K562 (cell line): Measurements from ENCODE around the gene FOXD2. TPM values are rescaled to one million over a fixed set of nuclear protein-coding genes. Genes with fewer than 3 reads are reported as not detected.
A peak's percentile ranks its signal among the peaks of the same experiment; 100 is the strongest.

Experiments used
- BMI1 ChIP-seq: fragments of 150-350 bp; IDR thresholded peaks from 2 replicates; pipeline ENCODE4 v1.6.1; 2014; ENCODE audit warnings: low read length
- BRCA1 ChIP-seq, 2 experiments: fragments of 450-650 bp in 1 of 2; sonication (generic) in 1 of 2; formaldehyde crosslinking in 1 of 2; IDR thresholded peaks; 2 replicates each; pipeline versions ENCODE4 v1.5.0 to v1.6.1; 2017 to 2020; ENCODE audit warnings: mild to moderate bottlenecking in 1 of 2, missing genetic modification reagents in 1 of 2
- C11orf30 ChIP-seq: fragments of 450-650 bp; IDR thresholded peaks from 2 replicates; pipeline ENCODE4 v1.6.1; 2016; ENCODE audit warnings: low read depth, mild to moderate bottlenecking
- FOS ChIP-seq: IDR thresholded peaks from 3 replicates; pipeline ENCODE4 v1.6.1; 2011; ENCODE audit not compliant: insufficient read length; ENCODE audit errors: extremely low read depth
- FOXK1 ChIP-seq: sonication (generic); formaldehyde crosslinking; IDR thresholded peaks from 2 replicates; pipeline ENCODE4 v1.8.0; 2022; ENCODE audit warnings: missing genetic modification reagents, mild to moderate bottlenecking, borderline replicate concordance
- FOXM1 ChIP-seq, 2 experiments: fragments of 450-650 bp in 1 of 2; sonication (generic) in 1 of 2; formaldehyde crosslinking in 1 of 2; IDR thresholded peaks; 2 replicates each; pipeline versions ENCODE4 v1.6.1 to v1.9.0; 2017 to 2022; ENCODE audit warnings: low read depth in 2 of 2, mild to moderate bottlenecking in 2 of 2, missing genetic modification reagents in 1 of 2, moderate library complexity in 1 of 2
- HDGF ChIP-seq: fragments of 450-650 bp; IDR thresholded peaks from 2 replicates; pipeline ENCODE4 v1.6.1; 2016
- HIVEP1 ChIP-seq: fragments of 250-450 bp; sonication (Bioruptor Pico); IDR thresholded peaks from 2 replicates; pipeline ENCODE4 v1.4.0; 2020; ENCODE audit warnings: mild to moderate bottlenecking
- KDM5B ChIP-seq: fragments of 200-600 bp; sonication (generic); IDR thresholded peaks from 2 replicates; pipeline ENCODE4 v1.6.1; 2012; ENCODE audit warnings: low read depth, mild to moderate bottlenecking, moderate library complexity, low read length, control low read depth, inconsistent platforms; ENCODE audit not compliant: insufficient replicate concordance
- NFRKB ChIP-seq: fragments of 450-650 bp; IDR thresholded peaks from 2 replicates; pipeline ENCODE4 v1.6.1; 2016; ENCODE audit warnings: low read depth
- NONO ChIP-seq, 2 experiments: fragments of 200-400 bp in 1 of 2; fragments of 450-650 bp in 1 of 2; formaldehyde crosslinking in 1 of 2; IDR thresholded peaks; 2 replicates each; pipeline ENCODE4 v1.6.1; 2017; ENCODE audit warnings: low read depth in 2 of 2, mild to moderate bottlenecking in 2 of 2, moderate library complexity in 2 of 2, low read length in 1 of 2
- NR1H2 ChIP-seq: sonication (generic); formaldehyde crosslinking; IDR thresholded peaks from 2 replicates; pipeline ENCODE4 v1.4.0; 2020; ENCODE audit warnings: mild to moderate bottlenecking, missing genetic modification reagents
- POLR2B ChIP-seq: fragments of 450-650 bp; IDR thresholded peaks from 2 replicates; pipeline ENCODE4 v1.6.1; 2018; ENCODE audit warnings: low read depth; ENCODE audit not compliant: partially characterized antibody
- RBM14 ChIP-seq: fragments of 200-400 bp; formaldehyde crosslinking; IDR thresholded peaks from 2 replicates; pipeline ENCODE4 v1.6.1; 2018; ENCODE audit warnings: low read depth, mild to moderate bottlenecking, low read length, moderate library complexity, borderline replicate concordance; ENCODE audit not compliant: insufficient read depth
- SRSF3 ChIP-seq: fragments of 200-400 bp; formaldehyde crosslinking; IDR thresholded peaks from 2 replicates; pipeline ENCODE4 v1.6.1; 2016; ENCODE audit warnings: mild to moderate bottlenecking, low read length, moderate library complexity; ENCODE audit not compliant: insufficient read depth
- ZFX ChIP-seq: sonication (generic); formaldehyde crosslinking; IDR thresholded peaks from 2 replicates; pipeline ENCODE4 v1.8.0; 2022; ENCODE audit warnings: mild to moderate bottlenecking, missing genetic modification reagents, moderate library complexity
- ZNF133 ChIP-seq: fragments of 250-450 bp; sonication (Bioruptor Pico); IDR thresholded peaks from 2 replicates; pipeline ENCODE4 v1.4.0; 2020; ENCODE audit warnings: mild to moderate bottlenecking
- ZNF282 ChIP-seq: sonication (generic); formaldehyde crosslinking; IDR thresholded peaks from 2 replicates; pipeline ENCODE4 v1.8.1; 2023; ENCODE audit warnings: missing genetic modification reagents
- polyA plus RNA-seq, 8 experiments: library from polyadenylated mRNA; depleted of rRNA in 4 of 8; stranded (reverse) in 5 of 8; unstranded in 3 of 8; fragments of >200 nt; fragmentation: Nextera tagmentation in 2 of 8; fragmentation: Illumina TruSeq in 1 of 8; extraction: Ambion mirVana in 2 of 8; extraction: Trizol in 1 of 8; gene quantifications; 2 replicates each; pipeline versions ENCODE4 v1.2.1 to v1.2.3, GENCODE V29; 2011 to 2014; ENCODE audit warnings: inconsistent platforms in 1 of 8, missing spikeins in 1 of 8
- total RNA-seq, 7 experiments: library from RNA; depleted of rRNA in 6 of 7; stranded (reverse); fragments of >200 nt in 6 of 7; fragmentation: Illumina TruSeq in 2 of 7; extraction: Trizol in 2 of 7; gene quantifications; 2 replicates each; pipeline versions ENCODE4 v1.2.1 to v1.2.3, GENCODE V29; 2011 to 2021; ENCODE audit warnings: low replicate concordance in 1 of 7
- TF ChIP-seq, protein P1 (sequence below): sonication (generic); formaldehyde crosslinking; IDR thresholded peaks from 2 replicates; pipeline ENCODE4 v1.9.0; 2022; ENCODE audit warnings: mild to moderate bottlenecking, missing genetic modification reagents

Gene FOXD2
- total and polyA plus RNA-seq, 9 of the 15 experiments (the other 6 are each of a cell fraction or from before 2014, with no cell fraction given), result 0.06 to 1.2 (median 0.22) TPM

DNA sequence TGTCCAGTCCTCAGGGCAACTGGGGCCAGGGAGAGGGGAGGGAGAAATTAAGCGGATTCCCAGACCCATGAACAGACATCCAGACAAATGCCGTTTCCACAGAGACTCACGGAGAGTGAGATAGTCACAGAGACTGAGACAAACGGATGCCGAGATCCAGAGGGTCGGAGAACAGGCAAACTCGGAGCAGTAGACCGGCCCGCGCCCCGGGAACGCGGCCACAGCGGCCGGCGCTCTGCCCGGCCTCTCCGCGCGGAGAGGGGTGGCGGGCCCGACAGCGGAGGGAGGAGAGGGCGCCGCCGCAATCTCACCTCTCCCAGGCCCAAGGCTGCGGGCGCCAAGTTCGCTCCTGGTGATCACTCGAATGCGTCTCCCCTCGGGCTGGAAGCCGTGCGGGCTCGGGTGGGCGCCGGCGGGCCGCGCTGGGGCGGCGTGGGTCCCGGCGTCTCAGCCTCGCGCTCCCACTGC is 831 bp upstream of the FOXD2 start (continued):
- TF ChIP-seq FOXK1 (CRISPR knock-in tag), result no peak
- 0 out of 2 replicates have a peak, but pooled peaks have one; percentile 63 for TF ChIP-seq ZNF282
- no peak for TF ChIP-seq FOXM1 (IDR thresholded peaks at IDR 0.05; ENCODE audit: low read depth)
- TF ChIP-seq FOXM1 (CRISPR knock-in tag; IDR thresholded peaks at IDR 0.05; ENCODE audit: low read depth), result no peak; the same call in 1 of the 2 replicates
- no peak for TF ChIP-seq BMI1
- 0 out of 2 replicates have a peak, but pooled peaks have one; percentile 93 for TF ChIP-seq RBM14
- no peak for TF ChIP-seq C11orf30
- TF ChIP-seq BRCA1 (IDR thresholded peaks at IDR 0.05), result no peak
- TF ChIP-seq BRCA1 (CRISPR knock-in tag; IDR thresholded peaks at IDR 0.05), result no peak
- 0 out of 2 replicates have a peak, but pooled peaks have one; percentile 48 for TF ChIP-seq NR1H2 (CRISPR knock-in tag)
- no peak for TF ChIP-seq HDGF
- peak; percentile 56; the same call in 1 of the 2 replicates for TF ChIP-seq ZFX (CRISPR knock-in tag)
- TF ChIP-seq, protein P1, sequence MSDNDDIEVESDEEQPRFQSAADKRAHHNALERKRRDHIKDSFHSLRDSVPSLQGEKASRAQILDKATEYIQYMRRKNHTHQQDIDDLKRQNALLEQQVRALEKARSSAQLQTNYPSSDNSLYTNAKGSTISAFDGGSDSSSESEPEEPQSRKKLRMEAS, result no peak
- 0 out of 2 replicates have a peak, but pooled peaks have one; percentile 35 for TF ChIP-seq HIVEP1
- TF ChIP-seq ZNF133 (CRISPR knock-in tag), result no peak
- TF ChIP-seq NFRKB, result 0 out of 2 replicates have a peak, but pooled peaks have one; percentile 29
- TF ChIP-seq SRSF3, result no peak
- no peak for TF ChIP-seq POLR2B
- TF ChIP-seq KDM5B, result peak; percentile 46
- TF ChIP-seq NONO (IDR thresholded peaks at IDR 0.05; ENCODE audit: low read depth in 2 of 2, low read length in 1 of 2), result peak in 1 of 2 experiments; percentile 74; a peak in 1 of 4 replicates
- TF ChIP-seq FOS, result no peak
